GM21825 (cell line): ENCODE data around the gene YBX3.
"Not testable (repeated sequence)": the region's sequence is repeated elsewhere in the genome, so short reads cannot be mapped to it uniquely, and the experiment has no call there.

Experiments
- ATAC-seq: cut with Tn5 transposase; IDR thresholded peaks from one replicate; pipeline ENCODE4 v1.9.1; 2021; ENCODE audit warnings: mild to moderate bottlenecking, moderate library complexity; ENCODE audit not compliant: unreplicated experiment

YBX3 gene

DNA sequence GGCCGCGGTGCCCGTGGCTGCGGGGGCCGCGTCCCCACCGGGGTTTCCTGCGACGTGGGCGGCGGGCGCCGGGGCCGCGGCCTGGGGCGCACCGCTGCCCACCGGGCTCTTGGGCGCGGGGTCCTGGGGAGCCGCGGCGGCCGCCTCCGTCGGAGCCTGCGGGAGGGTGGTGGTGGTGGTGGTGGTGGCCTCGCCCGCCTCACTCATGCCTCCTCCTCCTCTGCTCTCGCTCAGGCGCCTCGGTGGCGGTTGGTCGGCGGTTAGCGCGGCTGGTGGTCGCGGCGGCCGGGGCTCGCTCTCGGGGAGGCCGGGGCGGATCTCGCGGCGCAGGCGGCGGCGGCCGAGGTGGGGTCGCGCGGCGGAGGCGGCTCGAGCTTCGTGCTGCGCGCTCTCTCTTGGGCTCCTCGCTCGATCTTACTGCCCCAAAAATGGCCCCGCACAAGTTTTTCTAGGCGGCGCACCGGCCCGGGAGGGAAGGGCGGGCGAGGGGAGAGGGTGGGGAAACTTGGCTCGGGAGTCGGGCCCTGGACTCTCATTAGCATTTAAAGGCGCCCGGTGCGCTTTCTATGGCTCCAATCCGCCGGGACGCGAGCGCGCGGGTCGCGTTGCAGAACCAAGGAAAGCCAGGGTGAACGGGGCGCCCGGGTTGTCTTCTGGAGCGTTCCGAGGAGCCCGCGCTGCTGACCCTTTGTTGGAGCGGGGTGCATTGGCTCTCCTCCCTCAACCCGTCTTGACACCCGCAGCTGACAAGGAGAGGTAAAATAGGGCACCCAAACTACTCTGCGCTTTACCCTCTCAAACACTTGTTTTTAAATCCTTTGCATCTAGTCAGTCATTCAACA, at the start of gene YBX3:
TSS of gene YBX3 (minus strand) at position 419 of the 842 bp plus-strand sequence. CDS start at position 207, 212 bp downstream.
- ATAC-seq: peak; percentile 40

DNA sequence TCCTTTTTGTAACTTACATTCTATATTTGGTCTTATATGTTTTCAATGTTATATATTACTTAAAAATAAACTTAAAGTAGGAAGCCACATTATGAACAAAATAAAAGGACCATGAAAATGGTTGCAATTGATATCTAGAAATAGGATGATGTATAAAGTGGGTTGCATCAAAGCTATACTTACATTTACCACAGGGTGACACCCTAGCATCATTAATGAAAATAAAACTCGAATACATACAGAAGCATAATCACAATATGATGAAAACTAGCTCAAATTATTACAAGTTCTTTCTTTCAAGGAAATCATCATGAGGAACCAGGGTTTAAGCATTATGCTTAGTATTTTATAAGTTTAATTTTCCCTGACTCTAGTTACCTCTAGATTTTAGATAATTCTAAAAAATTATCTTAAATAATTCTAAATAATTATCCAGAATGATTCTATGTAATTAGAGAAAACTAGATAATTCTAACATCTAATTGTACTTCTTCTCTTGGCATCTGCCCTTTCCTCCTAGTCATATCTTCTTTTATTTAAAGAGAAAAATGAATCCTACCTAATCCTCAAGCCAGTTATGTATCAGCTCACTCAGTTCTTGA, 48.1 kb upstream of the YBX3 start:
- ATAC-seq: no peak

DNA sequence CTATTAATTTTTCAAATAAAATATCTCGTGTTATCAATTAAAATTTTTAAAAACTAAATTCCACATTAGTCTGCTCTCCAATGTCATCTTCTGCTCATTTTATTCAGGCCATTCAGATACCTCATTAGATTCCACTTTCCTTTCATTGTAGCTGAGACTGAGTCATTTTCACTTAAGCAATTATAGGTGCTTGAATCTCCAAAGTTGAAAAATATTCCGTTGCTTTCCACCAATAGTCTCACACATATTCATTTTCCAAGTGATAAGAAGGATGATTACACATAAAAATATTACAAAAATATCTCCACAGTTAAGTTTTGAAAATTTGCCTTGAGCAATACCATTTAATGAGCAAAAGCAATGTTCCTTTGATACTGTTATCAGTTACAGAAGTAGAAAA, 36.5 kb upstream of the YBX3 start:
- ATAC-seq: no peak

DNA sequence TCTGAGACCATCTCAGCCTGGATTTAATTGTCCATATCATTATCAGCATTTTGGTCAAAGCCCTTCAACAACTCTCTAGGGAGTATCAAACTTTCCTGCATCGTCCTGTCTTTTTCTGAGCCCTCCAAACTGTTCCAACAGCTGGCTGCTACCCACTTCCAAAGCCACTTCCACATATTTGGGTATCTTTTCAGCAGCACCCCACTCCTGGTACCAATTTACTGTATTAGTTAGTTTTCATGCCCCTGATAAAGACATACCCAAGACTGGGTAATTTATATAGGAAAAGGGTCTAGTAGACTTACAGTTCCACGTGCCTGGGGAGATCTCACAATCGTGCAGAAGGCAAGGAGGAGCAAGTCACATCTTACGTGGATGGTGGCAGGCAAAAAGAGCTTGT, 33.1 kb upstream of the YBX3 start:
- no peak for ATAC-seq

DNA sequence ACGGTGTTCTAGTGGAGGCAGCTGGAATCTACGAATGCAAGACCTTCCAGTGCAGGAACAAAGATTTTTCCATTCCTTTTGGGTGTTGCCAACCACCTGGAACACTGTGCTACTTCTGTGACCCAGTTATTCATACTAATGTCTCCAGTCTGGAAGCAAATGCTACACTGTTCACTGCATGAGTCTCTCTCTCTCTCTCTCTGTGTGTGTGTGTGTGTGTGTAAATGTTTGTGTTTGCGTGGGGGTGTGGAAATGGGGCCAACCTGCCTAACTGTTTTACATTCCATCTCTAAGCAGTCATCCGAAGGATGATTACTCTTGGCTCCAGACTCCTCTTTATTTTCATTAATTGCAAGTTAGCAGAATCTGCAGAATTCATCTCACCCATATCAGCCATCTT, 29.9 kb upstream of the YBX3 start:
- ATAC-seq: no peak

DNA sequence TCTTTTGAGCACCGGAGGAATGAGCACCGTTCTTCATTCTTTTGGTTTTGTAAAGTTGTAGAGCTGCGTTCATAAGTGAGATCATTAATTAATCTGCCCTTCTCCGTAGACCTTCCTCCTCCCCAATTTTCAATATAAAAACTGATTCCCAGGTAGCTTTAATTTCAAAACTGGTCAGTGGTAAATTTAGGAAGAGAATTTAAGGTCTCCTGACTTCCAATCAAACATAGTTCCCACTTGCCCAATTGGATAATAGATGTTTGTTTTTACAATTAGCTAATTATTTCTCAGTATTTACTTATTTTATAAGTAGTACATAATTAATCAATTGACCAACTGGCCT, 27.2 kb upstream of the YBX3 start:
- ATAC-seq: no peak

DNA sequence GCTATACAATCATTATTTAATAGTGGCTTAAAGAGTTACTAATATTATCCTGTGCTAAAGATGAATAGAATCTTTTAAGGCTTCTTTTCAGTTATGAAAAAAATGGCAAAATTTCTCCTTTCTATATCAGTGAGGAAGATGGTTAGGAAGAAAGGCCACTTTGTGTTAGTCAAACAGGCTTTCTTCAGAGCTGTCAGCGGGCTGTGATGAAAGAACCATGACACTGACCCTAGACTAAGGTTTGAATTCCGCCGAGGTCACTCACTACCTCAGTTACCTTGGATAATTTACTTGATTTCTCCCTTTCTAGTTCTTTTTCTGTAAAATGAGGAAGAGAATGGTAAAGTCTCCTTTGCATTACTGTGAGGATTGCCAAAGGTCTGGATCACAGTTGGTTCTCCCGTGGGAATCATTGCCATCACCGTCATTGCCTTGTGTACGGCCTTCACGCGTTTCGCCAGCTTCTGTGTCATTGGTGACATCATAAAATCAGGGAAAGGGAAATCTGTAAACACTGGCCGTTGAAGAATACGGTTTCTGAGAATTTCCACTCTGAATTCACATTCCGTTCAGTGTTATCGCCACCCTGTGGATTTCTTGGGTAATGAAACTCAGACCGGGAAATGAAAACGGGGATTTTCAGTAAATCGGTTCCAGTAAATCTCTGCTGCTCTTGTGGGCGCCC, 26.7 kb upstream of the YBX3 start:
- peak; percentile 93 for ATAC-seq

DNA sequence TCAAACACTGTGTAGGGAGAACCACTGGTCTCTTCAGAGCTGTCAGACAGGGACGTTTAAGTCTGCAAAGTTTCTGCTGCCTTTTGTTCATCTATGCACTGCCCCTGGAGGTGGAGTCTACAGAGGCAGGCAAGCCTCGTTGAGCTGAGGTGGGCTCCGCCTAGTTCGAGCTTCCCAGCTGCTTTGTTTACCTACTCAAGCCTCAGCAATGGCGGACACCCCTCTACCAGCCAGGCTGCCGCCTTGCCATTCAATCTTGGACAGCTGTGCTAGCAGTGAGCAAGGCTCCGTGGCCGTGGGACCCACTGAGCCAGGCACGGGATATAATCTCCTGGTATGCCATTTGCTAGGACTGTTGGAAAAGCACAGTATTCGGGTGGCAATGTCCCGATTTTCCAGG, 24.6 kb upstream of the YBX3 start:
- no peak for ATAC-seq

DNA sequence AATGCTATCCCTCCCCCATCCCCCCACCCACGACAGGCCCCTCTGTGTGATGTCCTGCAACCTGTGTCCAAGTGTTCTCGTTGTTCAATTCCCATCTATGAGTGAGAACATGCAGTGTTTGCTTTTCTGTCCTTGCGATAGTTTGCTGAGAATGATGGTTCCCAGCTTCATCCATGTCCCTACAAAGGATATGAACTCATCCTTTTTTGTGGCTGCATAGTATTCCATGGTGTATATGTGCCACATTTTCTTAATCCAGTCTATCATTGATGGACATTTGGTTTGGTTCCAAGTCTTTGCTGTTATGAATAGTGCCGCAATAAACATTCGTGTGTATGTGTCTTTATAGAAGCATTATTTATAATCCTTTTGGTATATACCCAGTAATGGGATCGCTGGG, 20.3 kb upstream of the YBX3 start:
- not testable (repeated sequence) for ATAC-seq

DNA sequence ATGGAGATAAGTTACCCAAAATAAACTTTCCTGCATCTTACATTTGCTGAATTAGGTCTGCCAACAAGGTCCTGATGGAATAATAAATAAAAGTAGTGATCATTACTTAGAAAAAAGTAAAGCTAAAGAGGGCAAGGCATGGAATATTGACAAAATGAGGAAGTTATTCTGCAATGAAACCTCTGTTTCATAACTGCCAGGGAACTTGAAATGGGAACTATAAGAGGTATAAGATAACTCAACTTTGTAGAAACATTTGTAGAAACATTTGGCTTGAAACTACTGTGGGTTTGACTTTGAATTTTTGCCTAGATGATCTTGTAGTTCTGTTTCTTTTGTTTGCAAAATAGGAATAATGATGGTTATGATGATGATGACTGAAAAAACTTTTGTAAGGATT, 18.7 kb upstream of the YBX3 start:
- ATAC-seq: no peak

DNA sequence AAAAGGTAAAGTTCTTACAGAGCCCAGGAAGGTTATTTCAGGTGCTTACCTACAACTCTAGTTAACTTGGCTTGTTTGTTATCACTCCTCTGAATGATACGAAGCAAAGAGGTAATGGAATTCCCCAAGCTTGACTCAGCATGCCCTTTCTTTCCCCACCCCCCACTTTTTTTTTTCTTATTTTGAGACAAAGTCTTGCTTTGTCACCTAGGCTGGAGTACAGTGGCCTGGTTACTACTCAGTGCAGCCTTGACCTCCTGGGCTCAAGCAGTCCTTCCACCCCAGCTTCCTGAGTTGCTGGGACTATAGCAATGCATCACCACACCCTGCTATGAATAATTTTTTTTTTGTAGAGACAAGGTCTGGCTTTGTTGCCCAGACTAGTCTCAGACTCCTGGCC, 17.1 kb upstream of the YBX3 start:
- no peak for ATAC-seq

DNA sequence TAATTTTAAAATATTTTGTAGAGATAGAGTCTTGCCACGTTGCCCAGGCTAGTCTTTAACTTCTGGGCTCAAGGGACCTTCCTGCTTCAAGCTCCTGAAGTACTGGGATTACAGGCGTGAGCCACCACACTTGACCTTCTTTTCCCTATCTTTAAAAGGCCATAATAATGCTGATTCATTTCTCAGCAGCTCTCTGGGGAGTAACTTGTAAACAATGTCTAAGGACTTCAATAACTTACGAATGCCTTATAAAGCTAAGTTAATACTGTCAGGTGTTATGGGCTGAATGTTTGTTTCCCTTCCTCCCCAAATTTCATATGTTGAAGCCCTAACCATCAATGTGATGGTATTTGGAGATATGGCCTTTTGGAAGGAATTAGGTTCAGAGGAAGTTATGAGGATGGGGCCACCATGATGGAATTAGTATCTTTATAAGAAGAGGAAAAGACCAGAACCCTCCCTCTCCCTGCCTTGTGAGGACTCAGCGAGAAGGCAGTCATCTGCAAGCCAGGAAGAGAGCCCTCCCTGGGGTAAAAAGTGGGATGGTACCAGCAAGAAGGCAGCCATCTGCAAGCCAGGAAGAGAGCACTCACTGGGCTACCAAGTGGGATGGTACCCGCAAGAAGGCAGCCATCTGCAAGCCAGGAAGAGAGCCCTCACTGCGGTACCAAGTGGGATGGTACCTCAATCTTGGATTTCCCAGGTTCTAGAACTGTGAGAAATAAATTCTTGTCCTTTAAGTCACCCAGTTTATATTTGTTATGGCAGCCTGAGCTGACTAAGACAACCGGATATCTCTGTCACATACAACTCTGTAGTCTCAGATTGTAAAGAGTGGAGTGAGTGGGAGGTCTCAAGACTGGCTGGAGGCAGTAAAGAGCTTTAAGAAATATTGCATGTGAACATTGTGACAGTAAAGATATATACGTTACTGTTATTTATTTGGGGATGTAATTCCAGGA, 16.3 kb upstream of the YBX3 start:
- no peak for ATAC-seq

DNA sequence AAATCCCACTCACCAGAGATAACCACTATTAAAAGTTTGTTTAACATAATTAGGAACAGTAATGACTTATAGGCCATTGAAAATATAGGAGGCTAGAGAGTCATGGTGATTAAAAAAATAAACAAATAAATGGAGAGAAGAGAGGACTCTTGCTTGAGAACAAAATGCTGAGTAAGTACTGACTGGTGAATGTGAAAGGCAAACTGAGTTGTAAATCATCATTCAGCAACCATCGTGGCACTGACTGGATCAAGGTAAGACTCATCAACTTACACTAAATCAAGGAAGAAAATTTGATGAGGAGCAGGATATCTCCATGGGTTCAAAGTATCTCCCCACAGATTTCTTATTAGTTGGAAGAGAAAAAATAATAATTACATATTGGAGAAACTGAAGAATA, 14.1 kb upstream of the YBX3 start:
- no peak for ATAC-seq

DNA sequence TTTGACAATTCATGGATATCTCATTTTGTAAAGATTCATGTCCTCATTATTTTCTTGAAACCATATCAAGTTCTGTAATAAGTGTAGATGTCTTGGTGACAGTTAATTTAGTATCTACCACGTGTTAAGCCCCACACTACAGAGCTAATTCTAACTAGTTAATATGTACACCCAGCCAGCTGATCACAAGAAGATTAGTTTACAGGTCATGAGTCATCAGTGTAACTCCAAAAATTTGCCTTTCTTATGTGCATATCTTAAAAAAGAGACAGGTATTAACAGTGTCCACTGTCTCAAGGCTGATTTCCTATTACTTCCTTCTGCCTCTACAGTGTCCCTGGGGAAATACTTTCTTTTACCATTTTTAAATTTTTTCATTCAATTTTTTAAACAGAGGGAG, 13.3 kb upstream of the YBX3 start:
- ATAC-seq: no peak

DNA sequence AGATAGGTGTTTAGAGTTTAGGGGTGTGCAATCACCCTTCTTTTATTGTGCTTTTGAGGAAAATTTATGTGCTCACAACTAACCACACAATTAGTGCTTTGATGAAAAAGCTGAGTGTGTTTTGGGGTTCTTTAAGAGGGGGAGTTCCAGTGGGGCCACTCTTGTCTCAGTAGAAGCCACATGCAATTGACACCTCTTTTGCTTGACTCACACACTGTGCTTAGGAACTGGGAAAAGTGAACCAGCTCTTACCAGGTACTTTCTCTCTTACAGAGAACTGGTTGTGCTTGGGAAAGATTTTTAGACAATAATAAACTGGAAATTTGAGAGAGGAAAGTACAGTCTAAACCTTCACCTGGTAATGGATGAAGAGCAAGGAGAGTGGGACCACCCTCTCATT, 12.3 kb upstream of the YBX3 start:
- ATAC-seq: no peak

DNA sequence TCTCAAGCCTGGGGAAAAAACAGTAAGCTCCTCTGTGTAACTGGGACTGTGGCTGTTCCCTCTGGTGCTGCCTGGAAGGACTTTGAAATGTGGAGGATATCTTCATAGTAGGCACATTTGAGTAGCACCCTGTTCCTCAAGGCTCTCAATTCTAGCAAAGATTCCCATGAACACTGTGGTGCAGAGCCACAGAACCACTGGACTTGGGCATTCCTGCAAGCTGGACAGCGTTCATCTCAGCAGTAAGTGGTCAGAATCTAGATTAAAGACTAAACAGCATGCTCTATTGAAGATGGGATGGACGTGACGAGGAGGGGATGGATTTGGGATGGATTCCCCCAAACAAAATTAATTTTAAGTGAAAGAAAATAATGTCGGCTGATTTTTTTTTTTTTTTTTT, 9.4 kb upstream of the YBX3 start:
- ATAC-seq: no peak

DNA sequence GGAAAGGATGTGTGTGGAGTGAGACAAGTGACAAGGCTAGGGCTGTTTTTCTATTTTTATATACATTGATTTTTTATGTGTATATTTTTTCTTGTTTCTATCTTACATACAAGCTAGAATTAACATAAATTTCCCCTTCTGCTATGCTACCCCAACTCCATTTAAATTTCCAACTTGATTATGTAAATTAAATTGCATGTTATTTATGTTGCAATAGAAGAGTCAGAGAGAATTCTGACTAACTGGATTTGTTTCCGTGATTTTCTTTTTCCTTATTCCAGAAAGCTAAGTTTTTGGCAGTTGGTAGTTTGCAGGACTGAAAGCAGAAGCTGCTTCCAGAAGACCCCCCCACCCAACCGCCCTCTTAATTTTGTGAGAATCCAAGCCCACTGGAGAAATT, 8.9 kb upstream of the YBX3 start:
- no peak for ATAC-seq

DNA sequence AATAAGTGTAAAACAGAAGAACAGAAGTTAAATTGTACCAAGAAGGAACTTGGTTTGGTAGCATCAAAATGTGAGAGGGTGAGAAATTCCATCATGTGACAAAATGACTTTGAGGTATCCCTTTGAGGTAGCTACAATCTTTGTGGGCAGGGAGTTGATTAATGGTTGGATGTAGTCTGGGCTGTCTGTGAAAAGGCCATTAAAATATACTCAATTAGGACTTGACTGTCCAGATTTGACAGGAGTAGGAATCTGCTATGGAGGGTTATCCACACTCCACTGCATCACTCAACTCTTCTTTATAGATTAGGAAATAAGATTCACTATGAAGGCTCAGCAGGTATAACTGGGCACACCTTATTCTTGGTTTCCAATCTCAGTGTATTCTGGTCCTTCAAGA, 7.4 kb upstream of the YBX3 start:
- no peak for ATAC-seq

DNA sequence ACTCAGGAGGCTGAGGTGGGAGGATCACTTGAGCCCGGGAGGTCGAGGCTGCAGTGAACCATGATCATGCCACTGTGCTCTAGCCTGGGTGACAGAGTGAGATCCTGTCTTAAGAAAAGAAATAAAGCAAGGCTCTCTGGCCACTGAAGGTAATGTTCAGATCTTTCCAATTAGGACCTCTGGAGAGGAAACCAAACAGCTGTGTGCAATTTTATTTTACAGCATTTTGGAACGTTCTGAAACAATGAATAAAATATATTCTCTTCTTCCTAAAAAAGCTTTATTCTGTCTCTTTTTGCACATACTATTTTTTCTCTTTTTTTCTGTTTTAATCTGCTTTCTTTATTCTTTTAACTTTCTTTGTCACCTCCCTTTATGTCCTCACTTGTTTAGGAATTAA, 5.0 kb upstream of the YBX3 start:
- no peak for ATAC-seq

DNA sequence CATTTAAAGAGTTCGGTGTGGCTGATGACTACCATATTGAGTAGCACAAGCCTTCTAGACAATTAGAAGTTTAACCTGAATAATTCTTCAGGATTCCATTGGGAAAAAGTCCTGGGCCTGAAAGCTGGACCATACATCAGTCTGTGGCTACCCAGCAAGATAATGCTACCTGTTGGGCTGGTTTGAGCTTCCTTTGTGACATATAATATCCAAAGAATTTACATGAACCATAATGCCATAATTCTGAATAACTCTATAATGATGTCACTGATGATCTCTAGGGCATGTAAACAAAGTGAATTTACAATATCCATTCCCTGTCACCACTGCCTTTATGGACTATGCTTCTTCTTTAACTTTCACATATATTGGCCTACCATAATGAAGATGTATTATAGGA, 3.8 kb upstream of the YBX3 start:
- ATAC-seq: no peak

DNA sequence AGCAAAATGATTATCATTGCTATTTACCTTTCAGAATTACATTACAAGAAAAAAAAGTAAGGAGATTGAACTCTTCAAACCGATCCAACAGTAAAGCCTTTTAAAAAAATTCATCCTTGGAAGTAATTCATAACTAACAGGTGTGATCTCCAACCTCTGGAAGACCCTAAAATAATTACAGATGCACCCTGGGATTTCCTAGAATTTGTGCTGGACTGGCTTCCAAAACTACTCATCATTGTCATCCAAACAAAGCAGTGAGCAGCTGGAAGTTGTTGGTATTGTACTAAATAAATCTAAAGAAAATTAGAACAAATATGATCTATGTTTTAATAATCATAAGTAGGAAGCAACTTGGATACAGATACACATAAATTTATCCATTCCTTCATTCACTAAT, 1.9 kb upstream of the YBX3 start:
- no peak for ATAC-seq
